GM12878 (cell line): ENCODE results near the gene PLEKHA6. TPM values are rescaled to one million over a fixed set of nuclear protein-coding genes. Genes with fewer than 3 reads are reported as not detected.

ENCODE experiments used
- ATAC-seq: fragments of 200-7000 bp; cut with Tn5 transposase; 3 replicates; pipeline ENCODE4 v1.9.1; 2020; ENCODE audit warnings: mild to moderate bottlenecking, moderate library complexity
- BruUV-seq: library from RNA; stranded (reverse); fragments of 400-500 nt; replicated peaks from 2 replicates; lab custom pipeline; 2021; lab: Mats Ljungman, UMichigan
- CTCF ChIA-PET: fragments of 300-600 bp; sonication (Branson Sonifier 250); formaldehyde crosslinking; extraction: SDS; loops from one replicate; lab custom pipeline; 2021; ENCODE audit warnings: inconsistent platforms; lab: Yijun Ruan, JAX
- POLR2A ChIA-PET: fragments of 350-600 bp; formaldehyde crosslinking; extraction: SDS; loops from one replicate; lab custom pipeline; 2021; ENCODE audit warnings: inconsistent platforms; lab: Charles Lee
- RAD21 ChIA-PET: fragments of 300-600 bp; sonication (Branson Sonifier 250); formaldehyde crosslinking; loops from one replicate; lab custom pipeline; 2023; ENCODE audit warnings: antibody characterized with exemption; ENCODE audit not compliant: unreplicated experiment; lab: Charles Lee
- SMC1A ChIA-PET: fragments of 300-600 bp; sonication (Branson Sonifier 250); formaldehyde crosslinking; loops from one replicate; lab custom pipeline; 2023; ENCODE audit not compliant: unreplicated experiment, uncharacterized antibody; lab: Charles Lee
- DNase-seq: peaks from one replicate; pipeline ENCODE4 v3.0.0-alpha.2; 2011; ENCODE audit warnings: low read depth, low spot score
- FAIRE-seq: peaks from 3 replicates; lab custom pipeline; 2011; peaks lifted over from hg19 to GRCh38; lab: Jason Lieb, UNC
- H2AFZ ChIP-seq: 2 replicates; pipeline ENCODE4 v1.6.0; 2011; ENCODE audit warnings: low read depth, low read length, control low read depth; ENCODE audit not compliant: control insufficient read depth
- H3K27ac ChIP-seq: 2 replicates; pipeline ENCODE4 v1.5.1; 2011; ENCODE audit warnings: control low read depth; ENCODE audit not compliant: control insufficient read depth, insufficient read depth
- H3K27me3 ChIP-seq, 2 experiments: replicated peaks in 1 of 2; 2 replicates each; pipeline versions ENCODE4 v1.6.0 to v1.6.1; 2011; ENCODE audit warnings: low read length in 1 of 2; ENCODE audit not compliant: control insufficient read depth in 2 of 2, insufficient read depth in 2 of 2
- H3K36me3 ChIP-seq, 2 experiments: 2 replicates each; pipeline ENCODE4 v1.5.1; 2011; ENCODE audit warnings: low read length in 1 of 2; ENCODE audit not compliant: control insufficient read depth in 2 of 2, insufficient read depth in 2 of 2
- H3K4me1 ChIP-seq: 2 replicates; pipeline ENCODE4 v1.6.1; 2011; ENCODE audit warnings: mild to moderate bottlenecking, low read length, moderate library complexity, mixed read lengths; ENCODE audit not compliant: control insufficient read depth, insufficient read depth
- H3K4me2 ChIP-seq: 2 replicates; pipeline ENCODE4 v1.6.0; 2011; ENCODE audit warnings: control low read depth; ENCODE audit not compliant: control insufficient read depth, insufficient read depth
- H3K4me3 ChIP-seq: fragments of 200-600 bp; sonication (generic); 2 replicates; pipeline ENCODE4 v1.5.1; 2016
- H3K79me2 ChIP-seq: 2 replicates; pipeline ENCODE4 v1.6.0; 2011; ENCODE audit warnings: low read length; ENCODE audit not compliant: control insufficient read depth, insufficient read depth
- H3K9ac ChIP-seq: 2 replicates; pipeline ENCODE4 v1.8.0; 2011; ENCODE audit warnings: low read length, control low read depth, mixed read lengths; ENCODE audit not compliant: control insufficient read depth, insufficient read depth
- H3K9me3 ChIP-seq: replicated peaks from 3 replicates; pipeline ENCODE4 v1.5.1; 2011; ENCODE audit warnings: mild to moderate bottlenecking, low read length; ENCODE audit not compliant: control insufficient read depth, insufficient read depth
- H4K20me1 ChIP-seq: 2 replicates; pipeline ENCODE4 v1.6.0; 2011; ENCODE audit not compliant: control insufficient read depth, insufficient read depth
- CHD2 ChIP-seq: IDR thresholded peaks from 2 replicates; pipeline ENCODE4 v1.6.1; 2011; ENCODE audit warnings: low read depth, low read length, improper control_type of control experiment, borderline replicate concordance
- ETV6 ChIP-seq, 2 experiments: fragments of 450-650 bp in 1 of 2; IDR thresholded peaks in 1 of 2; conservative IDR thresholded peaks in 1 of 2; 2 replicates each; pipeline ENCODE4 v1.6.1; 2014; ENCODE audit warnings: antibody characterized with exemption in 1 of 2, borderline replicate concordance in 1 of 2, low read depth in 1 of 2, mild to moderate bottlenecking in 1 of 2, moderate library complexity in 1 of 2
- FOXM1 ChIP-seq: IDR thresholded peaks from 2 replicates; pipeline ENCODE4 v1.6.1; 2012; ENCODE audit warnings: low read depth, mild to moderate bottlenecking, inconsistent platforms, low read length, moderate library complexity
- KDM1A ChIP-seq: fragments of 200-600 bp; sonication (generic); IDR thresholded peaks from 2 replicates; pipeline ENCODE4 v1.6.1; 2016; ENCODE audit warnings: borderline replicate concordance
- NRF1 ChIP-seq: conservative IDR thresholded peaks from 2 replicates; pipeline ENCODE4 v1.6.1; 2011; ENCODE audit warnings: mild to moderate bottlenecking, low read depth, low read length, improper control_type of control experiment
- POLR2A ChIP-seq: IDR thresholded peaks from 2 replicates; pipeline ENCODE4 v1.6.1; 2011; ENCODE audit warnings: low read depth, mild to moderate bottlenecking, low read length
- POLR2AphosphoS2 ChIP-seq: IDR thresholded peaks from 2 replicates; pipeline ENCODE4 v1.6.1; 2011; ENCODE audit warnings: low read depth, mild to moderate bottlenecking, low read length, improper control_type of control experiment, moderate library complexity
- POLR2AphosphoS5 ChIP-seq: IDR thresholded peaks from 2 replicates; pipeline ENCODE4 v1.6.1; 2011; ENCODE audit warnings: mild to moderate bottlenecking, low read length, inconsistent platforms
- RAD21 ChIP-seq: IDR thresholded peaks from 2 replicates; pipeline ENCODE4 v1.6.1; 2011; ENCODE audit warnings: mild to moderate bottlenecking, low read depth, low read length, moderate library complexity; ENCODE audit not compliant: insufficient read depth
- RELA ChIP-seq: fragments of 450-650 bp; IDR thresholded peaks from 2 replicates; pipeline ENCODE4 v1.8.0; 2014; ENCODE audit warnings: borderline replicate concordance; ENCODE audit not compliant: partially characterized antibody
- SMAD1 ChIP-seq: fragments of 450-650 bp; IDR thresholded peaks from 2 replicates; pipeline ENCODE4 v1.6.1; 2018; ENCODE audit warnings: mild to moderate bottlenecking, low read depth; ENCODE audit not compliant: partially characterized antibody
- SUZ12 ChIP-seq: fragments of 200-600 bp; sonication (generic); IDR thresholded peaks from one replicate; pipeline ENCODE4 v1.6.1; 2018; ENCODE audit warnings: antibody characterized with exemption, mild to moderate bottlenecking; ENCODE audit not compliant: unreplicated experiment
- WGBS: methylation state at CpG from one replicate; pipeline ENCODE4 v1.1.6; 2016; ENCODE audit warnings: low lambda C conversion rate; ENCODE audit not compliant: insufficient replicate concordance, insufficient coverage; ENCODE audit errors: missing lambda C conversion rate; 5-methylcytosine and 5-hydroxymethylcytosine counted together
- in situ Hi-C: fragments of 300-500 bp; cut with MboI; formaldehyde crosslinking; loops from 9 replicates; pipeline ENCODE4 v1.14.3; 2018; ENCODE audit warnings: mixed read lengths
- intact Hi-C: fragments of 100-400 bp; cut with micrococcal nuclease; formaldehyde crosslinking; loops from one replicate; pipeline ENCODE4 v1.14.2; 2022; ENCODE audit not compliant: unreplicated experiment
- polyA plus RNA-seq, 11 experiments: library from polyadenylated mRNA; depleted of rRNA in 4 of 11; unstranded in 6 of 11; stranded (reverse) in 5 of 11; fragments of >200 nt; fragmentation: Nextera tagmentation in 4 of 11; fragmentation: Illumina TruSeq in 1 of 11; extraction: Ambion mirVana in 4 of 11; extraction: Trizol in 1 of 11; gene quantifications; 1 replicate in 1 of 11; 2 replicates in 10 of 11; pipeline versions ENCODE4 v1.2.1 to v1.2.3, GENCODE V29; 2011 to 2016; ENCODE audit warnings: inconsistent platforms in 2 of 11, missing spikeins in 2 of 11, low read depth in 1 of 11
- total RNA-seq, 4 experiments: library from RNA; depleted of rRNA in 3 of 4; stranded (reverse); fragments of >200 nt in 3 of 4; fragmentation: Illumina TruSeq in 1 of 4; extraction: Trizol in 1 of 4; gene quantifications; 2 replicates each; pipeline versions ENCODE4 v1.2.1 to v1.2.3, GENCODE V29; 2013 to 2021
- TF ChIP-seq, protein P1 (sequence below): fragments of 450-650 bp; IDR thresholded peaks from 2 replicates; pipeline ENCODE4 v1.6.1; 2018; ENCODE audit warnings: mild to moderate bottlenecking, low read depth, moderate library complexity; ENCODE audit not compliant: partially characterized antibody
- TF ChIP-seq, protein P2 (sequence below): fragments of 450-650 bp; formaldehyde crosslinking; IDR thresholded peaks from 2 replicates; pipeline ENCODE4 v1.4.0; 2020; ENCODE audit warnings: mild to moderate bottlenecking, moderate library complexity
- TF ChIP-seq, protein P3 (sequence below): IDR thresholded peaks from 2 replicates; pipeline ENCODE4 v1.6.1; 2012; ENCODE audit warnings: low read depth, low read length, improper control_type of control experiment

PLEKHA6 gene
- total and polyA plus RNA-seq, 10 of the 15 experiments (the other 5 are each of a cell fraction or from before 2014, with no cell fraction given), result 0.04 to 0.81 (median 0.19) TPM; not detected in 4

DNA sequence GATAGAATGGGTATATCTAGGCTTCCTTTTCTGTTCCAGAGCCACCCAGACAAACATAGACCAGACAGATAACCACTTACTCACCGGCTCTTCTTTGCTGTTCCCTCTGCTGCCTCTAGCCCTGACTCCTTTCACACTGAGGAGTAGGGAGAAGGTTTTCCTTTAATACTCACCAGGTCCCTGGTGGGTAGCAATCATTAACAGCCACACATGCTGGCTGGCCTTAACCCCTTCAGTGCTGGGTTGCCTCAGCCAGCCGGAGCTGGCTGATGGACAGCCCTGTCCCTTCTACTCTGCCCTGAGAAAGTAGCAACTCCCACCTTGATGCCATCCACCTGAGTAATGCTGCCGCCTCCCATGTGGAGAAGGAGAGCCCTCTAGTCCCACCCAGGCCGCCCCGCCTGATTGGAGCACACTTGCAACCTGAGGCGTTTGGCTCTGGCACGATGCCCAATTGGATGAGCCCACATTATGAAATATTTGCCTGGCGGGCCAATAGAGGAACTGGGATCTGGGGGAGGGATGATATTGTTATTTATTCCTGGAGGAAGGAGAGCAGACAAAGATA, 71.6 kb downstream of the PLEKHA6 start:
- no peak for DNase-seq
- Histone ChIP-seq H3K4me3 (no peak overlapping the region), H3K4me1 (no peaks in the 10 kb centered on the region), H3K4me2 (no peak overlapping the region), H3K9me3 (no peaks in the 10 kb centered on the region), H3K9ac (no peak overlapping the region), H3K27me3 (peaks cover 5 to 9% of the 10 kb centered on the region in 2 experiments), H3K79me2 (no peaks in the 10 kb centered on the region), H4K20me1 (no peaks in the 10 kb centered on the region), H2AFZ (no peak overlapping the region), H3K36me3 (no peaks in the 10 kb centered on the region), H3K27ac (no peak overlapping the region)
- TF ChIP-seq, protein P1, sequence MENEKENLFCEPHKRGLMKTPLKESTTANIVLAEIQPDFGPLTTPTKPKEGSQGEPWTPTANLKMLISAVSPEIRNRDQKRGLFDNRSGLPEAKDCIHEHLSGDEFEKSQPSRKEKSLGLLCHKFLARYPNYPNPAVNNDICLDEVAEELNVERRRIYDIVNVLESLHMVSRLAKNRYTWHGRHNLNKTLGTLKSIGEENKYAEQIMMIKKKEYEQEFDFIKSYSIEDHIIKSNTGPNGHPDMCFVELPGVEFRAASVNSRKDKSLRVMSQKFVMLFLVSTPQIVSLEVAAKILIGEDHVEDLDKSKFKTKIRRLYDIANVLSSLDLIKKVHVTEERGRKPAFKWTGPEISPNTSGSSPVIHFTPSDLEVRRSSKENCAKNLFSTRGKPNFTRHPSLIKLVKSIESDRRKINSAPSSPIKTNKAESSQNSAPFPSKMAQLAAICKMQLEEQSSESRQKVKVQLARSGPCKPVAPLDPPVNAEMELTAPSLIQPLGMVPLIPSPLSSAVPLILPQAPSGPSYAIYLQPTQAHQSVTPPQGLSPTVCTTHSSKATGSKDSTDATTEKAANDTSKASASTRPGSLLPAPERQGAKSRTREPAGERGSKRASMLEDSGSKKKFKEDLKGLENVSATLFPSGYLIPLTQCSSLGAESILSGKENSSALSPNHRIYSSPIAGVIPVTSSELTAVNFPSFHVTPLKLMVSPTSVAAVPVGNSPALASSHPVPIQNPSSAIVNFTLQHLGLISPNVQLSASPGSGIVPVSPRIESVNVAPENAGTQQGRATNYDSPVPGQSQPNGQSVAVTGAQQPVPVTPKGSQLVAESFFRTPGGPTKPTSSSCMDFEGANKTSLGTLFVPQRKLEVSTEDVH, result no peak
- TF ChIP-seq POLR2AphosphoS2, result no peak
- no peak for TF ChIP-seq SMAD1
- no peak for TF ChIP-seq CHD2
- TF ChIP-seq, protein P2, sequence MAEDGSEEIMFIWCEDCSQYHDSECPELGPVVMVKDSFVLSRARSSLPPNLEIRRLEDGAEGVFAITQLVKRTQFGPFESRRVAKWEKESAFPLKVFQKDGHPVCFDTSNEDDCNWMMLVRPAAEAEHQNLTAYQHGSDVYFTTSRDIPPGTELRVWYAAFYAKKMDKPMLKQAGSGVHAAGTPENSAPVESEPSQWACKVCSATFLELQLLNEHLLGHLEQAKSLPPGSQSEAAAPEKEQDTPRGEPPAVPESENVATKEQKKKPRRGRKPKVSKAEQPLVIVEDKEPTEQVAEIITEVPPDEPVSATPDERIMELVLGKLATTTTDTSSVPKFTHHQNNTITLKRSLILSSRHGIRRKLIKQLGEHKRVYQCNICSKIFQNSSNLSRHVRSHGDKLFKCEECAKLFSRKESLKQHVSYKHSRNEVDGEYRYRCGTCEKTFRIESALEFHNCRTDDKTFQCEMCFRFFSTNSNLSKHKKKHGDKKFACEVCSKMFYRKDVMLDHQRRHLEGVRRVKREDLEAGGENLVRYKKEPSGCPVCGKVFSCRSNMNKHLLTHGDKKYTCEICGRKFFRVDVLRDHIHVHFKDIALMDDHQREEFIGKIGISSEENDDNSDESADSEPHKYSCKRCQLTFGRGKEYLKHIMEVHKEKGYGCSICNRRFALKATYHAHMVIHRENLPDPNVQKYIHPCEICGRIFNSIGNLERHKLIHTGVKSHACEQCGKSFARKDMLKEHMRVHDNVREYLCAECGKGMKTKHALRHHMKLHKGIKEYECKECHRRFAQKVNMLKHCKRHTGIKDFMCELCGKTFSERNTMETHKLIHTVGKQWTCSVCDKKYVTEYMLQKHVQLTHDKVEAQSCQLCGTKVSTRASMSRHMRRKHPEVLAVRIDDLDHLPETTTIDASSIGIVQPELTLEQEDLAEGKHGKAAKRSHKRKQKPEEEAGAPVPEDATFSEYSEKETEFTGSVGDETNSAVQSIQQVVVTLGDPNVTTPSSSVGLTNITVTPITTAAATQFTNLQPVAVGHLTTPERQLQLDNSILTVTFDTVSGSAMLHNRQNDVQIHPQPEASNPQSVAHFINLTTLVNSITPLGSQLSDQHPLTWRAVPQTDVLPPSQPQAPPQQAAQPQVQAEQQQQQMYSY, result no peak
- no peak for TF ChIP-seq KDM1A
- TF ChIP-seq POLR2AphosphoS5, result no peak
- no peak for TF ChIP-seq RELA
- TF ChIP-seq, protein P3, sequence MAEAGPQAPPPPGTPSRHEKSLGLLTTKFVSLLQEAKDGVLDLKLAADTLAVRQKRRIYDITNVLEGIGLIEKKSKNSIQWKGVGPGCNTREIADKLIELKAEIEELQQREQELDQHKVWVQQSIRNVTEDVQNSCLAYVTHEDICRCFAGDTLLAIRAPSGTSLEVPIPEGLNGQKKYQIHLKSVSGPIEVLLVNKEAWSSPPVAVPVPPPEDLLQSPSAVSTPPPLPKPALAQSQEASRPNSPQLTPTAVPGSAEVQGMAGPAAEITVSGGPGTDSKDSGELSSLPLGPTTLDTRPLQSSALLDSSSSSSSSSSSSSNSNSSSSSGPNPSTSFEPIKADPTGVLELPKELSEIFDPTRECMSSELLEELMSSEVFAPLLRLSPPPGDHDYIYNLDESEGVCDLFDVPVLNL, result no peak
- no peak for TF ChIP-seq FOXM1
- TF ChIP-seq POLR2A, result no peak
- no peak for TF ChIP-seq ETV6 (conservative IDR thresholded peaks at IDR 0.05 in 1 of 2, IDR thresholded peaks at IDR 0.05 in 1 of 2; ENCODE audit: borderline replicate concordance in 1 of 2, low read depth in 1 of 2)
- no peak for TF ChIP-seq RAD21
- no peak for TF ChIP-seq SUZ12
- TF ChIP-seq NRF1, result no peak
- no peak for FAIRE-seq
- in situ Hi-C loops, result no loop called here
- ChIA-PET POLR2A (no interaction called here), RAD21 (no interaction called here), SMC1A (interaction anchor here (1.1 to 1.8 kb wide), 4 partner anchors 8 to 29 kb away, joined by 3 to 7 read pairs (median 4); no protein-coding TSS in a partner anchor), CTCF (interaction anchor here (0.6 to 1.4 kb wide), 2 partner anchors 30 to 111 kb away, joined by 3 to 4 read pairs; no protein-coding TSS in a partner anchor)
- BruUV-seq, result no TSS peak
- no peak for ATAC-seq
- WGBS, result 23% methylated on average over 8 of the region's 8 CpGs
- intact Hi-C loops, result no loop called here
